Cardiac muscle cell (in vitro differentiated cells and primary cell): Measurements from ENCODE around the gene NAT9. TPM values are rescaled to one million over a fixed set of nuclear protein-coding genes. Genes with fewer than 3 reads are reported as not detected.
A peak's percentile ranks its signal among the peaks of the same experiment; 100 is the strongest.

Experiments
- DNase-seq, 2 donors: peaks; one replicate each; pipeline versions ENCODE4 v3.0.0 to v3.0.0-alpha.2; 2010 to 2017; ENCODE audit warnings: low read depth in 1 of 2, low spot score in 1 of 2
- H3K27ac ChIP-seq: fragments of 200-600 bp; sonication (generic); 2 replicates; pipeline ENCODE4 v1.5.1; 2016
- H3K27me3 ChIP-seq: fragments of 200-600 bp; sonication (generic); 2 replicates; pipeline ENCODE4 v1.6.0; 2016; ENCODE audit warnings: control low read depth
- H3K36me3 ChIP-seq: fragments of 200-600 bp; sonication (generic); 2 replicates; pipeline ENCODE4 v1.5.1; 2016; ENCODE audit warnings: control low read depth
- H3K4me1 ChIP-seq: fragments of 200-600 bp; sonication (generic); 2 replicates; pipeline ENCODE4 v1.8.1; 2017; ENCODE audit warnings: low read depth, mild to moderate bottlenecking, mixed run types
- H3K4me3 ChIP-seq: fragments of 200-600 bp; sonication (generic); 2 replicates; pipeline ENCODE4 v1.5.1; 2016; ENCODE audit warnings: mild to moderate bottlenecking
- H3K9me3 ChIP-seq: fragments of 200-600 bp; sonication (generic); 2 replicates; pipeline ENCODE4 v1.5.1; 2017; ENCODE audit warnings: low read depth, mild to moderate bottlenecking, control low read depth
- polyA plus RNA-seq: library from polyadenylated mRNA; unstranded; fragments of >200 nt; fragmentation: Nextera tagmentation; extraction: Ambion mirVana; gene quantifications from 2 replicates; pipeline ENCODE4 v1.2.1, GENCODE V29; 2016
- total RNA-seq: library from RNA; depleted of rRNA; stranded (reverse); fragments of >200 nt; gene quantifications from 2 replicates; pipeline ENCODE4 v1.2.3, GENCODE V29; 2016
- TF ChIP-seq, protein P1 (sequence below): IDR thresholded peaks from 2 replicates; pipeline ENCODE4 v1.5.1; 2012; ENCODE audit warnings: low read depth, mild to moderate bottlenecking, low read length

Gene NAT9
- total and polyA plus RNA-seq, 2 experiments from 2014 or later, result 56.2 to 73.1 TPM

DNA sequence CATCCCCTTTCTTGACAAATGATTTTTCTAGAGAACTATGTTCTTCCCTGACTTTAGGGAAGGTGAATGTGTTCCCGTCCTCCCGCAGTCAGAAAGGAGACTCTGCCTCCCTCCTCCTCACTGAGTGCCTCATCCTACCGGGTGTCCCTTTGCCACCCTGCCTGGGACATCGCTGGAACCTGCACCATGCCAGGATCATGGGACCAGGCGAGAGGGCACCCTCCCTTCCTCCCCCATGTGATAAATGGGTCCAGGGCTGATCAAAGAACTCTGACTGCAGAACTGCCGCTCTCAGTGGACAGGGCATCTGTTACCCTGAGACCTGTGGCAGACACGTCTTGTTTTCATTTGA lies 7.4 kb downstream of the NAT9 start:
- TF ChIP-seq, protein P1, sequence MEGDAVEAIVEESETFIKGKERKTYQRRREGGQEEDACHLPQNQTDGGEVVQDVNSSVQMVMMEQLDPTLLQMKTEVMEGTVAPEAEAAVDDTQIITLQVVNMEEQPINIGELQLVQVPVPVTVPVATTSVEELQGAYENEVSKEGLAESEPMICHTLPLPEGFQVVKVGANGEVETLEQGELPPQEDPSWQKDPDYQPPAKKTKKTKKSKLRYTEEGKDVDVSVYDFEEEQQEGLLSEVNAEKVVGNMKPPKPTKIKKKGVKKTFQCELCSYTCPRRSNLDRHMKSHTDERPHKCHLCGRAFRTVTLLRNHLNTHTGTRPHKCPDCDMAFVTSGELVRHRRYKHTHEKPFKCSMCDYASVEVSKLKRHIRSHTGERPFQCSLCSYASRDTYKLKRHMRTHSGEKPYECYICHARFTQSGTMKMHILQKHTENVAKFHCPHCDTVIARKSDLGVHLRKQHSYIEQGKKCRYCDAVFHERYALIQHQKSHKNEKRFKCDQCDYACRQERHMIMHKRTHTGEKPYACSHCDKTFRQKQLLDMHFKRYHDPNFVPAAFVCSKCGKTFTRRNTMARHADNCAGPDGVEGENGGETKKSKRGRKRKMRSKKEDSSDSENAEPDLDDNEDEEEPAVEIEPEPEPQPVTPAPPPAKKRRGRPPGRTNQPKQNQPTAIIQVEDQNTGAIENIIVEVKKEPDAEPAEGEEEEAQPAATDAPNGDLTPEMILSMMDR, result no peak
- no peaks in the 10 kb centered on the region for H3K9me3 ChIP-seq
- H3K27me3 ChIP-seq, result no peaks in the 10 kb centered on the region
- H3K27ac ChIP-seq, result no peak overlapping the region
- H3K4me1 ChIP-seq, result peaks cover 13% of the 10 kb centered on the region
- DNase-seq, result no peak
- no peaks in the 10 kb centered on the region for H3K36me3 ChIP-seq
- no peak overlapping the region for H3K4me3 ChIP-seq

DNA sequence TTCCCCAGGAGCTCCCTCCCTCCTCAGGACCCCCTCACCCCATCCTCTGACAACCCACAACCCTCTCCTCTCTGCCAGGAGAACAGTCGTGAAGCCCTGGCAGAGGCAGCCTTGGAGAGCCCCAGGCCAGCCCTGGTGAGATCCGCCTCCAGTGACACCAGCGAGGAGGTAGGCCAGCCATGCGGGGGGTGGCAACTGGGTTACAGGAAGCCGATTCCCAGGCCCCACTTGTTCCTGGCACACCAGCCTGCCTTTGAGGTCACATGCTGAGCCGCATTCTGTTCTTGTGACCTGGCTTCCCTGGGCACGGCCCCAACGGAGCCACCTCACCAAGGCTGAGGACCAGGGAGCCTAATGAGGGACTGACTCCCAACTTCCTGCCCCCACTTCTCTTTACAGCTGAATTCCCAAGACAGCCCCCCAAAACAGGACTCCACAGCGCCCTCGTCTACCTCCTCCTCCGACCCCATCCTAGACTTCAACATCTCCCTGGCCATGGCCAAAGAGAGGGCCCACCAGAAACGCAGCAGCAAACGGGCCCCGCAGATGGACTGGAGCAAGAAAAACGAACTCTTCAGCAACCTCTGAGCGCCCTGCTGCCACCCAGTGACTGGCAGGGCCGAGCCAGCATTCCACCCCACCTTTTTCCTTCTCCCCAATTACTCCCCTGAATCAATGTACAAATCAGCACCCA lies 7.9 kb downstream of the NAT9 start:
- H3K9me3 ChIP-seq, result no peaks in the 10 kb centered on the region
- H3K4me3 ChIP-seq, result no peak overlapping the region
- H3K27me3 ChIP-seq, result no peaks in the 10 kb centered on the region
- TF ChIP-seq, protein P1, result no peak
- H3K27ac ChIP-seq, result no peak overlapping the region
- DNase-seq, result peak in 1 of 2 donors; percentile 51
- H3K36me3 ChIP-seq, result no peaks in the 10 kb centered on the region
- peaks cover 18% of the 10 kb centered on the region for H3K4me1 ChIP-seq

DNA sequence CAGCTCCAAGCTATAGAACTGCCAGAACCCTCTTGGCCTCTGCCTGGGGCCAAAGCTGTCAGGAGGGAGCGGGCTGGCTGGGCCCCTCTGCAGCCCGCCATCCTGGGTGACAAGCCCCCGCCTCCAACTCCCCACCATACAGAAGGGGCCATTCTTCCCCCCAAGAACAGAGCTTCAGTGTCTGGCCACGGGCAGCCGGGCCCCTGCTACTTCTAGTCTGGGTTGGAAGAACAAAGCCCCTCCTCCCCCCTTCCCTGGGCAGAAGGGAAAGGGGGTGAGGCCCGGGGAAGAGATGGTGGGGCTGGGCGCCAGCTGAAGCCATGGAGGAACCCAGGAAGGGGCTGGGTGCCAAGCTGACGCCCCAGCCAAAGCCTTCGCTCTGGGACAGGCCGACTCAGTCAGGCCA lies 9.0 kb downstream of the NAT9 start:
- Histone ChIP-seq H3K27me3 (no peaks in the 10 kb centered on the region), H3K4me1 (peaks cover 21% of the 10 kb centered on the region), H3K4me3 (no peak overlapping the region), H3K9me3 (no peaks in the 10 kb centered on the region), H3K36me3 (no peaks in the 10 kb centered on the region), H3K27ac (no peak overlapping the region)
- TF ChIP-seq, protein P1, result no peak
- no peak for DNase-seq

DNA sequence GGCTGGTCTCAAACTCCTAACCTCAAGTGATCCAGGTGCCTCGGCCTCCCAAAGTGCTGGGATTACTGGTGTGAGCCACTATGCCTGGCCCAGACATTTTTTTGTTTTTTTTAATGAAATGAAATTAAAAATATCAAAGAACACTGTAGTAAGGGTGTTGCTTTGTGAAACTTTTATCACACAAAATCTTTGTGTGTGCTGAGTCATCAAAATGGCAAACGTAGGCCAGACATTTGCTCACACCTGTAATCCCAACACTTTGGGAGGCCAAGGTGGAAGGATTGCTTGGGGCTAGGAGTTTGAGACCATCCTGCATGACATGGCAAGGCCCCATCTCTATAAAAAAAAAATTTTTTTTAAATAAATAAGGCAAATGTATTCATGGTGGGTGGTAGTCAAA lies 9.7 kb downstream of the NAT9 start:
- TF ChIP-seq, protein P1, result no peak
- Histone ChIP-seq H3K4me1 (peaks cover 24% of the 10 kb centered on the region), H3K27me3 (no peaks in the 10 kb centered on the region), H3K27ac (no peak overlapping the region), H3K36me3 (no peaks in the 10 kb centered on the region), H3K4me3 (no peak overlapping the region), H3K9me3 (no peaks in the 10 kb centered on the region)
- no peak for DNase-seq

DNA sequence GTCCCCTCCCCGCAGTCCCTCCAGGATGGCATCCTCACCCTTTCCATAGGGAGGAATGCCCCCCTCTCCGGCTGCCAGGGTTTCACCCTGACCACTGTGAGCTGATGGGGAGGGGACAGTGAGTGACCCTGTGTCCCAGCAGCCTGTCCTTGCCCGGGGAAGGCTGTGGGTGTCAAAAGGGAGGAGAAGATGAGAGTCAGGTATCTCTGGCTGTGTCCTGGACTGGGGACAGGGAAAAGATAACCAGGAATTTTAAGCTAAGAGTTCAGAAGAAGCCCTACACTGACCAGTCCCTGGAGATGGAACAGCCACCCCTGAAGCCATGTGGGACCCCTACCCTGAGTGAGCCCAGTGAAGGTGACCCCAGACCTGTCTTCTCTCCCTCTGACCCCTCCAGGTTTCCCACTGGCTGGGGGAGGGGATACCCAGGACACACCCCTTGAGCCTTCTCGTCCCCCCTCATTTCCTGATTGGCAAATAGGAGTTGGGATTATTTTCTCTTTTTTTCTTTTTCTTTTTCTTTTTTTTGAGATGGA lies 11.3 kb downstream of the NAT9 start:
- H3K36me3 ChIP-seq, result no peaks in the 10 kb centered on the region
- peak overlapping the region; percentile 78 for H3K27ac ChIP-seq
- H3K4me1 ChIP-seq, result peaks cover 39% of the 10 kb centered on the region
- DNase-seq, result no peak
- H3K4me3 ChIP-seq, result no peak overlapping the region
- TF ChIP-seq, protein P1, result no peak
- H3K27me3 ChIP-seq, result no peaks in the 10 kb centered on the region
- H3K9me3 ChIP-seq, result no peaks in the 10 kb centered on the region
